Measurements from ENCODE around the gene TCEANC.
"Not testable (repeated sequence)": the region's sequence is repeated elsewhere in the genome, so short reads cannot be mapped to it uniquely, and the experiment has no call there.

Gene TCEANC

GRCh38 chrX:13654116-13654515 is 1.2 kb downstream of the TCEANC start:
- Histone ChIP-seq H3K4me1 (ENCODE audit: control insufficient read depth, insufficient read depth, low read length) (no peaks in the 10 kb centered on the region), H3K9me3 (ENCODE audit: control insufficient read depth, low read length) (no peaks in the 10 kb centered on the region), H3K36me3 (ENCODE audit: control insufficient read depth, insufficient read depth, low read length) (no peaks in the 10 kb centered on the region), H3K27ac (ENCODE audit: insufficient read depth, low read depth, low read length, poor library complexity, severe bottlenecking) (no peak overlapping the region), H3K4me3 (ENCODE audit: insufficient read depth, low read depth, low read length) (peak overlapping the region; percentile 57), H3K27me3 (ENCODE audit: control insufficient read depth, insufficient read depth, low read length, poor library complexity, severe bottlenecking) (no peaks in the 10 kb centered on the region)

- Histone ChIP-seq H3K4me1 (ENCODE audit: control insufficient read depth, insufficient read depth, low read length) (no peaks in the 10 kb centered on the region), H3K27ac (ENCODE audit: insufficient read depth, low read depth, low read length, poor library complexity, severe bottlenecking) (no peak overlapping the region), H3K36me3 (ENCODE audit: control insufficient read depth, insufficient read depth, low read length) (no peaks in the 10 kb centered on the region), H3K4me3 (ENCODE audit: insufficient read depth, low read depth, low read length) (no peak overlapping the region), H3K27me3 (ENCODE audit: control insufficient read depth, insufficient read depth, low read length, poor library complexity, severe bottlenecking) (no peaks in the 10 kb centered on the region), H3K9me3 (ENCODE audit: control insufficient read depth, low read length) (no peaks in the 10 kb centered on the region)
- 97 to 98% methylated on average over 3 of the region's 3 CpGs for WGBS, 2 experiments
These were observed 2.7 kb downstream of the TCEANC start for GRCh38 chrX:13655674-13656073.

- 11 to 27% methylated on average over 1 to 2 of the region's 2 CpGs for WGBS, 2 experiments
- no peaks in the 10 kb centered on the region for H3K27me3 ChIP-seq (ENCODE audit: control insufficient read depth, insufficient read depth, low read length, poor library complexity, severe bottlenecking)
- H3K36me3 ChIP-seq (ENCODE audit: control insufficient read depth, insufficient read depth, low read length): no peaks in the 10 kb centered on the region
- no peak overlapping the region for H3K4me3 ChIP-seq (ENCODE audit: insufficient read depth, low read depth, low read length)
- no peaks in the 10 kb centered on the region for H3K9me3 ChIP-seq (ENCODE audit: control insufficient read depth, low read length)
- H3K4me1 ChIP-seq (ENCODE audit: control insufficient read depth, insufficient read depth, low read length): no peaks in the 10 kb centered on the region
- no peak overlapping the region for H3K27ac ChIP-seq (ENCODE audit: insufficient read depth, low read depth, low read length, poor library complexity, severe bottlenecking)
These were observed 5.7 kb downstream of the TCEANC start for GRCh38 chrX:13658602-13659001.

GRCh38 chrX:13659063-13659462 is 6.1 kb downstream of the TCEANC start:
- no peaks in the 10 kb centered on the region for H3K27me3 ChIP-seq (ENCODE audit: control insufficient read depth, insufficient read depth, low read length, poor library complexity, severe bottlenecking)
- H3K36me3 ChIP-seq (ENCODE audit: control insufficient read depth, insufficient read depth, low read length): no peaks in the 10 kb centered on the region
- H3K27ac ChIP-seq (ENCODE audit: insufficient read depth, low read depth, low read length, poor library complexity, severe bottlenecking): no peak overlapping the region
- 53 to 54% methylated on average over 5 of the region's 6 CpGs for WGBS, 2 experiments
- H3K9me3 ChIP-seq (ENCODE audit: control insufficient read depth, low read length): no peaks in the 10 kb centered on the region
- no peaks in the 10 kb centered on the region for H3K4me1 ChIP-seq (ENCODE audit: control insufficient read depth, insufficient read depth, low read length)
- H3K4me3 ChIP-seq (ENCODE audit: insufficient read depth, low read depth, low read length): no peak overlapping the region

GRCh38 chrX:13661735-13662288 is 8.9 kb downstream of the TCEANC start:
- WGBS, 2 experiments: 97 to 98% methylated on average over 6 of the region's 6 CpGs
- Histone ChIP-seq H3K4me1 (ENCODE audit: control insufficient read depth, insufficient read depth, low read length) (no peaks in the 10 kb centered on the region), H3K36me3 (ENCODE audit: control insufficient read depth, insufficient read depth, low read length) (no peaks in the 10 kb centered on the region), H3K27ac (ENCODE audit: insufficient read depth, low read depth, low read length, poor library complexity, severe bottlenecking) (no peak overlapping the region), H3K9me3 (ENCODE audit: control insufficient read depth, low read length) (no peaks in the 10 kb centered on the region), H3K4me3 (ENCODE audit: insufficient read depth, low read depth, low read length) (no peak overlapping the region), H3K27me3 (ENCODE audit: control insufficient read depth, insufficient read depth, low read length, poor library complexity, severe bottlenecking) (no peaks in the 10 kb centered on the region)

GRCh38 chrX:13662355-13662791 is 9.4 kb downstream of the TCEANC start:
- 95 to 97% methylated on average over 6 of the region's 6 CpGs for WGBS, 2 experiments
- no peak overlapping the region for H3K27ac ChIP-seq (ENCODE audit: insufficient read depth, low read depth, low read length, poor library complexity, severe bottlenecking)
- H3K36me3 ChIP-seq (ENCODE audit: control insufficient read depth, insufficient read depth, low read length): no peaks in the 10 kb centered on the region
- H3K4me1 ChIP-seq (ENCODE audit: control insufficient read depth, insufficient read depth, low read length): no peaks in the 10 kb centered on the region
- no peaks in the 10 kb centered on the region for H3K9me3 ChIP-seq (ENCODE audit: control insufficient read depth, low read length)
- no peak overlapping the region for H3K4me3 ChIP-seq (ENCODE audit: insufficient read depth, low read depth, low read length)
- no peaks in the 10 kb centered on the region for H3K27me3 ChIP-seq (ENCODE audit: control insufficient read depth, insufficient read depth, low read length, poor library complexity, severe bottlenecking)

- Histone ChIP-seq H3K4me3 (ENCODE audit: insufficient read depth, low read depth, low read length) (no peak overlapping the region), H3K27me3 (ENCODE audit: control insufficient read depth, insufficient read depth, low read length, poor library complexity, severe bottlenecking) (no peaks in the 10 kb centered on the region), H3K27ac (ENCODE audit: insufficient read depth, low read depth, low read length, poor library complexity, severe bottlenecking) (no peak overlapping the region), H3K4me1 (ENCODE audit: control insufficient read depth, insufficient read depth, low read length) (no peaks in the 10 kb centered on the region), H3K9me3 (ENCODE audit: control insufficient read depth, low read length) (no peaks in the 10 kb centered on the region), H3K36me3 (ENCODE audit: control insufficient read depth, insufficient read depth, low read length) (no peaks in the 10 kb centered on the region)
- 92 to 100% methylated on average over 3 of the region's 3 CpGs for WGBS, 2 experiments
These were observed 11.1 kb downstream of the TCEANC start for GRCh38 chrX:13664020-13664419.

GRCh38 chrX:13666836-13667235 is 13.9 kb downstream of the TCEANC start:
- no peaks in the 10 kb centered on the region for H3K36me3 ChIP-seq (ENCODE audit: control insufficient read depth, insufficient read depth, low read length)

GRCh38 chrX:13667919-13668318 is 15.0 kb downstream of the TCEANC start:
- H3K36me3 ChIP-seq (ENCODE audit: control insufficient read depth, insufficient read depth, low read length): no peaks in the 10 kb centered on the region
- H3K4me1 ChIP-seq (ENCODE audit: control insufficient read depth, insufficient read depth, low read length): no peaks in the 10 kb centered on the region
- H3K27ac ChIP-seq (ENCODE audit: insufficient read depth, low read depth, low read length, poor library complexity, severe bottlenecking): no peak overlapping the region
- H3K27me3 ChIP-seq (ENCODE audit: control insufficient read depth, insufficient read depth, low read length, poor library complexity, severe bottlenecking): no peaks in the 10 kb centered on the region
- no peak overlapping the region for H3K4me3 ChIP-seq (ENCODE audit: insufficient read depth, low read depth, low read length)
- no peaks in the 10 kb centered on the region for H3K9me3 ChIP-seq (ENCODE audit: control insufficient read depth, low read length)

More at GRCh38 chrX:13666836-13667235, 13.9 kb downstream of the TCEANC start:
- H3K4me3 ChIP-seq (ENCODE audit: insufficient read depth, low read depth, low read length): no peak overlapping the region
- no peaks in the 10 kb centered on the region for H3K9me3 ChIP-seq (ENCODE audit: control insufficient read depth, low read length)
- no peaks in the 10 kb centered on the region for H3K4me1 ChIP-seq (ENCODE audit: control insufficient read depth, insufficient read depth, low read length)
- no peak overlapping the region for H3K27ac ChIP-seq (ENCODE audit: insufficient read depth, low read depth, low read length, poor library complexity, severe bottlenecking)
- 94 to 100% methylated on average over 3 of the region's 3 CpGs for WGBS, 2 experiments
- H3K27me3 ChIP-seq (ENCODE audit: control insufficient read depth, insufficient read depth, low read length, poor library complexity, severe bottlenecking): no peaks in the 10 kb centered on the region

- Histone ChIP-seq H3K4me3 (ENCODE audit: insufficient read depth, low read depth, low read length) (no peak overlapping the region), H3K27me3 (ENCODE audit: control insufficient read depth, insufficient read depth, low read length, poor library complexity, severe bottlenecking) (no peaks in the 10 kb centered on the region), H3K36me3 (ENCODE audit: control insufficient read depth, insufficient read depth, low read length) (no peaks in the 10 kb centered on the region), H3K27ac (ENCODE audit: insufficient read depth, low read depth, low read length, poor library complexity, severe bottlenecking) (no peak overlapping the region), H3K9me3 (ENCODE audit: control insufficient read depth, low read length) (no peaks in the 10 kb centered on the region), H3K4me1 (ENCODE audit: control insufficient read depth, insufficient read depth, low read length) (no peaks in the 10 kb centered on the region)
- 94 to 97% methylated on average over 9 of the region's 9 CpGs for WGBS, 2 experiments
These were observed 16.4 kb downstream of the TCEANC start for GRCh38 chrX:13669246-13669737.

- 91 to 96% methylated on average over 8 of the region's 8 CpGs for WGBS, 2 experiments
- H3K27ac ChIP-seq (ENCODE audit: insufficient read depth, low read depth, low read length, poor library complexity, severe bottlenecking): not testable (repeated sequence)
These were observed 16.8 kb downstream of the TCEANC start for GRCh38 chrX:13669755-13670154.

More at GRCh38 chrX:13669755-13670154, 16.8 kb downstream of the TCEANC start:
- not testable (repeated sequence) for H3K27me3 ChIP-seq (ENCODE audit: control insufficient read depth, insufficient read depth, low read length, poor library complexity, severe bottlenecking); H3K4me3 ChIP-seq (ENCODE audit: insufficient read depth, low read depth, low read length); H3K4me1 ChIP-seq (ENCODE audit: control insufficient read depth, insufficient read depth, low read length); H3K9me3 ChIP-seq (ENCODE audit: control insufficient read depth, low read length); H3K36me3 ChIP-seq (ENCODE audit: control insufficient read depth, insufficient read depth, low read length)
